Ascending aorta (tissue), 2 donors: ENCODE results near the gene HHAT. TPM values are rescaled to one million over a fixed set of nuclear protein-coding genes. Genes with fewer than 3 reads are reported as not detected.

ENCODE experiments used
- DNase-seq, 2 donors: peaks; one replicate each; pipeline ENCODE4 v3.0.0-alpha.2; 2019; ENCODE audit warnings: low spot score in 2 of 2
- H3K27ac ChIP-seq, 2 donors: fragments of 200-600 bp; sonication (generic); one replicate each; pipeline ENCODE4 v1.5.1; 2016 to 2017; ENCODE audit warnings: mild to moderate bottlenecking in 1 of 2
- H3K27me3 ChIP-seq: fragments of 200-600 bp; sonication (generic); one replicate; pipeline ENCODE4 v1.5.1; 2017
- H3K36me3 ChIP-seq, 2 donors: fragments of 200-600 bp; sonication (generic); one replicate each; pipeline ENCODE4 v1.5.1; 2016
- H3K4me1 ChIP-seq, 2 donors: fragments of 200-600 bp; sonication (generic); one replicate each; pipeline ENCODE4 v1.5.1; 2016 to 2017; ENCODE audit warnings: mild to moderate bottlenecking in 1 of 2
- H3K4me3 ChIP-seq, 2 donors: fragments of 200-600 bp; sonication (generic); one replicate each; pipeline ENCODE4 v1.5.1; 2016 to 2017; ENCODE audit warnings: mild to moderate bottlenecking in 1 of 2
- H3K9me3 ChIP-seq, 2 donors: fragments of 200-600 bp; sonication (generic); one replicate each; pipeline ENCODE4 v1.5.1; 2016
- intact Hi-C: fragments of 100-400 bp; cut with DNase I; formaldehyde crosslinking; loops from one replicate; pipeline ENCODE4 v1.15.1; 2023
- total RNA-seq: library from RNA; depleted of rRNA; stranded (reverse); fragments of >200 nt; gene quantifications from one replicate; pipeline ENCODE4 v1.1.0, GENCODE V29; 2016
- TF ChIP-seq, protein P1 (sequence below), 3 experiments: fragments of 200-600 bp in 2 of 3; fragments of 450-650 bp in 1 of 3; sonication (generic) in 2 of 3; IDR thresholded peaks; one replicate each; pipeline ENCODE4 v1.5.1; 2016 to 2019; ENCODE audit warnings: antibody characterized with exemption in 3 of 3, mild to moderate bottlenecking in 1 of 3, moderate library complexity in 1 of 3

HHAT gene
- total RNA-seq, 1 donor from 2014 or later = 1.2 TPM

DNA sequence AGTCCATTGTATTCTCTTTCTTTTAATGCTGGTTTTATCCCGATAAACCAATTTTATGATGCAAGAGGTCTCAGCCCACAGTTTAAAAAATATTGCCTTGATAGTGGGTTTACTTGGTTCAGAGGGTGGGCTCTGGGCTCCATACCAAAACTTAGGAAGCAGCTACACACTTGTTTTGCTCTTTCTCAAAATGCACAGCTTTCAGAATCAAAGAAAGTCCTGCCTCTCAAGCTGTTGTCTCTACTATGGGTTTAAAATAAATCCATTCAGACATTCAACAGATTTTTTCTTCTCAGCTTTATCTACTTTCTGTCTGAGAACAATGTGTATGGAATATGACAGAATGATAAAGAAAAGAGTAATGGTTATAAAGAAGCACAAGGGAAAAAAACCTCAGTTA is 14.8 kb upstream of the HHAT start:
- intact Hi-C loops = no loop called here
- no peak overlapping the region for H3K4me3 ChIP-seq
- no peak overlapping the region for H3K27ac ChIP-seq
- TF ChIP-seq, protein P1, sequence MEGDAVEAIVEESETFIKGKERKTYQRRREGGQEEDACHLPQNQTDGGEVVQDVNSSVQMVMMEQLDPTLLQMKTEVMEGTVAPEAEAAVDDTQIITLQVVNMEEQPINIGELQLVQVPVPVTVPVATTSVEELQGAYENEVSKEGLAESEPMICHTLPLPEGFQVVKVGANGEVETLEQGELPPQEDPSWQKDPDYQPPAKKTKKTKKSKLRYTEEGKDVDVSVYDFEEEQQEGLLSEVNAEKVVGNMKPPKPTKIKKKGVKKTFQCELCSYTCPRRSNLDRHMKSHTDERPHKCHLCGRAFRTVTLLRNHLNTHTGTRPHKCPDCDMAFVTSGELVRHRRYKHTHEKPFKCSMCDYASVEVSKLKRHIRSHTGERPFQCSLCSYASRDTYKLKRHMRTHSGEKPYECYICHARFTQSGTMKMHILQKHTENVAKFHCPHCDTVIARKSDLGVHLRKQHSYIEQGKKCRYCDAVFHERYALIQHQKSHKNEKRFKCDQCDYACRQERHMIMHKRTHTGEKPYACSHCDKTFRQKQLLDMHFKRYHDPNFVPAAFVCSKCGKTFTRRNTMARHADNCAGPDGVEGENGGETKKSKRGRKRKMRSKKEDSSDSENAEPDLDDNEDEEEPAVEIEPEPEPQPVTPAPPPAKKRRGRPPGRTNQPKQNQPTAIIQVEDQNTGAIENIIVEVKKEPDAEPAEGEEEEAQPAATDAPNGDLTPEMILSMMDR (IDR thresholded peaks at IDR 0.05) = no peak
- no peaks in the 10 kb centered on the region for H3K9me3 ChIP-seq
- H3K4me1 ChIP-seq = peaks cover 0 to 5% of the 10 kb centered on the region in 2 donors
- no peaks in the 10 kb centered on the region for H3K27me3 ChIP-seq
- no peaks in the 10 kb centered on the region for H3K36me3 ChIP-seq
- no peak for DNase-seq

GRCh38 chr1:210315529-210315928 is 13.2 kb upstream of the HHAT start:
- Histone ChIP-seq H3K4me1 (peaks cover 0 to 5% of the 10 kb centered on the region in 2 donors), H3K36me3 (no peaks in the 10 kb centered on the region), H3K27me3 (no peaks in the 10 kb centered on the region), H3K9me3 (no peaks in the 10 kb centered on the region), H3K27ac (no peak overlapping the region), H3K4me3 (no peak overlapping the region)
- DNase-seq = no peak
- intact Hi-C loops = no loop called here
- TF ChIP-seq, protein P1 (IDR thresholded peaks at IDR 0.05) = no peak

DNA sequence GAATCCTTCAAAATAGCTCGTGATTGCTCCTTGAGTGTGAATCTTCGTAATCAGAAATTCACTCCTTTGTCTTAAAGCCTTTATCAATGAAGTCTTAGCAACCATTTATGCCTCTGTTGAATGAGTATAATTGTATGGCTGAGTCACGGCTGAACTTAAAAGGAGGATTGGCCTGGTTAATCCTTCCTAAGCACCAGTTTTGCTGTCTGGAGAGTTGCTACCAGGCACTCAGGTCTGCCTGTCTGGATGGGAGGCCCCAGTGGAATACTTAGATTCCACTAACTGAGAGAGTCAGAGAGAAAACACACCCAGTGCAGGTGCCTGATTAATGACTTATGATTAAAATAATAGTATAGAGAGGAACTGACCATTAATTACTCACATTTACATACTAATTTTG is 7.6 kb upstream of the HHAT start:
- no peak overlapping the region for H3K4me3 ChIP-seq
- H3K27ac ChIP-seq = no peak overlapping the region
- no peaks in the 10 kb centered on the region for H3K4me1 ChIP-seq
- TF ChIP-seq, protein P1 (IDR thresholded peaks at IDR 0.05) = no peak
- peaks cover 0 to 3% of the 10 kb centered on the region in 2 donors for H3K9me3 ChIP-seq
- intact Hi-C loops = no loop called here
- no peaks in the 10 kb centered on the region for H3K36me3 ChIP-seq
- no peak for DNase-seq
- no peaks in the 10 kb centered on the region for H3K27me3 ChIP-seq

DNA sequence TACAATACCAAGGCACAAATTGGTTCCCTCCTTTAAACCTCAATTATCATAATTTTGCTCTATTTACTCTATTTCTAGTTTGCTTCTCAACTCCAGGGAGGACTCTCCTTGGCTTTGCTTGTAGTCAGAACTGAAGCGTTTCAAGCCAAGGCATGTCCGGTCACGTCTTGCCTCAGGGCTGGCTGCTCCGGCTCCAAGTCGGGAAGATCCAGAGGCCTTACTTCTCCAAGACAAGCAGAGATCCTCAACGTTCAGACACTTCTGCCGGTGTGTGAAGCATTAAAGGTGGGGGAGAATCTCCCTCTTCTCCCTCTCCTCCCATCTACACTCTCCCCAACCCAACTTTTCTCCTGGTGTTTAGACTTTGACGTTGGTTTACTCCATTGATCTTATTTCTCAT is 7.2 kb upstream of the HHAT start:
- TF ChIP-seq, protein P1 (IDR thresholded peaks at IDR 0.05) = no peak
- intact Hi-C loops = no loop called here
- Histone ChIP-seq H3K4me1 (no peaks in the 10 kb centered on the region), H3K9me3 (peaks cover 0 to 3% of the 10 kb centered on the region in 2 donors), H3K27ac (no peak overlapping the region), H3K27me3 (no peaks in the 10 kb centered on the region), H3K4me3 (no peak overlapping the region), H3K36me3 (no peaks in the 10 kb centered on the region)
- DNase-seq = no peak

DNA sequence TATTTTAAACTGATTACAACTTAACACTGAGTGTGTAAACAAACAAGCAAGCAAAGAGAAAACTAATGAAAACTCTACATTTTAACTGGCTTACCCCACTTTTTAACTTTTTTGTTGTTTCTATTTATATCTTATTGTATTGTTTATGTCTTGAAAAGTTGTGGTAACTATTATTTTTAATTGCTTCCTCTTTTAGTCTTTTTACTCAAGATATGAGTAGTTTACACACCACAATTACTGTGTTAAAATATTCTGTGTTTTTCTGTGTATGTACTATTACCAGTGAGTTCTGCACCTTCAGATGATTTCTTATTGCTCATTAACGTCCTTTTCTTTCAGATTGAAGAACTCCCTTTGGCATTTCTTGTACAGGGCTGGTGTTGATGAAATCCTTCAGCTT is 4.7 kb upstream of the HHAT start:
- Histone ChIP-seq H3K27me3 (no peaks in the 10 kb centered on the region), H3K9me3 (peaks cover 0 to 3% of the 10 kb centered on the region in 2 donors), H3K36me3 (no peaks in the 10 kb centered on the region), H3K27ac (no peak overlapping the region), H3K4me1 (peaks cover 3 to 5% of the 10 kb centered on the region in 2 donors), H3K4me3 (no peak overlapping the region)
- DNase-seq = no peak
- intact Hi-C loops = no loop called here
- TF ChIP-seq, protein P1 (IDR thresholded peaks at IDR 0.05) = no peak
